Posterior vena cava (tissue), 2 donors: Measurements from ENCODE around the gene EVX1. TPM values are rescaled to one million over a fixed set of nuclear protein-coding genes. Genes with fewer than 3 reads are reported as not detected.

Experiments
- DNase-seq: peaks from one replicate; pipeline ENCODE4 v3.0.0-alpha.2; 2020; ENCODE audit warnings: low spot score
- intact Hi-C, 2 donors: fragments of 100-400 bp; cut with DNase I; formaldehyde crosslinking; loops; one replicate each; pipeline versions ENCODE4 v1.14.1 to v1.14.2; 2022 to 2023
- total RNA-seq, 2 donors: library from RNA; stranded (reverse); fragmentation: NEBNext Ultra II Directional; extraction: Animal tissue kit (Norgen Biotek cat#: 25700); gene quantifications; one replicate each; pipeline ENCODE4 v1.2.1, GENCODE V29; 2021
- donor health status: DM: yes; HTN: yes; CAD: no.
- donor health status: DM: yes; HTN: yes; CAD: no.

Gene EVX1
- total RNA-seq, 2 donors from 2014 or later: not detected

- no peak for DNase-seq
- intact Hi-C loops: loop anchor here in 1 of 2 donors (10.0 kb wide), 1 partner anchor 371 kb away; no protein-coding TSS in a partner anchor
Measured at GRCh38 chr7:27203365-27203953, 39.1 kb upstream of the EVX1 start.

- intact Hi-C loops: loop anchor here in 1 of 2 donors (10.0 kb wide), 1 partner anchor 371 kb away; no protein-coding TSS in a partner anchor
Measured at GRCh38 chr7:27203964-27204594, 38.5 kb upstream of the EVX1 start.

GRCh38 chr7:27204851-27205322, 37.7 kb upstream of the EVX1 start:
- peak; percentile 80 for DNase-seq
- intact Hi-C loops: loop anchor here in 1 of 2 donors (10.0 kb wide), 1 partner anchor 370 kb away; no protein-coding TSS in a partner anchor

More at GRCh38 chr7:27203964-27204594, 38.5 kb upstream of the EVX1 start:
- DNase-seq: no peak

GRCh38 chr7:27205325-27206280, 37.0 kb upstream of the EVX1 start:
- peak; percentile 61 for DNase-seq
- intact Hi-C loops: loop anchor here in 1 of 2 donors (10.0 kb wide), 1 partner anchor 369 kb away; no protein-coding TSS in a partner anchor

- intact Hi-C loops: loop anchor here in 1 of 2 donors (10.0 kb wide), 1 partner anchor 367 kb away; no protein-coding TSS in a partner anchor
- no peak for DNase-seq
Measured at GRCh38 chr7:27207348-27207985, 35.1 kb upstream of the EVX1 start.

- intact Hi-C loops: loop anchor here in 1 of 2 donors (10.0 kb wide), 1 partner anchor 366 kb away; no protein-coding TSS in a partner anchor
- DNase-seq: no peak
Measured at GRCh38 chr7:27208998-27209397, 33.6 kb upstream of the EVX1 start.

GRCh38 chr7:27209933-27210440, 32.6 kb upstream of the EVX1 start:
- intact Hi-C loops: loop anchor here (5.0 to 10.0 kb wide), 3 partner anchors 365 to 555 kb away; no protein-coding TSS in a partner anchor
- peak; percentile 68 for DNase-seq

GRCh38 chr7:27210441-27211083, 32.0 kb upstream of the EVX1 start:
- intact Hi-C loops: loop anchor here (5.0 to 10.0 kb wide), 2 partner anchors 367 to 554 kb away; no protein-coding TSS in a partner anchor
- DNase-seq: peak; percentile 84

- intact Hi-C loops: loop anchor here (5.0 to 10.0 kb wide), 2 partner anchors 366 to 554 kb away; no protein-coding TSS in a partner anchor
- DNase-seq: no peak
Measured at GRCh38 chr7:27211084-27211446, 31.5 kb upstream of the EVX1 start.

- intact Hi-C loops: loop anchor here (5.0 to 10.0 kb wide), 2 partner anchors 366 to 553 kb away; no protein-coding TSS in a partner anchor
- DNase-seq: no peak
Measured at GRCh38 chr7:27211764-27212204, 30.8 kb upstream of the EVX1 start.

GRCh38 chr7:27212497-27213432, 29.8 kb upstream of the EVX1 start:
- intact Hi-C loops: loop anchor here (5.0 to 10.0 kb wide), 2 partner anchors 365 to 552 kb away; no protein-coding TSS in a partner anchor

GRCh38 chr7:27213433-27214238, 29.0 kb upstream of the EVX1 start:
- intact Hi-C loops: loop anchor here (5.0 to 10.0 kb wide), 2 partner anchors 364 to 551 kb away; no protein-coding TSS in a partner anchor
- DNase-seq: peak; percentile 77

More at GRCh38 chr7:27212497-27213432, 29.8 kb upstream of the EVX1 start:
- DNase-seq: peak; percentile 73

GRCh38 chr7:27214239-27214950, 28.2 kb upstream of the EVX1 start:
- no peak for DNase-seq
- intact Hi-C loops: loop anchor here (5.0 to 10.0 kb wide), 2 partner anchors 363 to 550 kb away; no protein-coding TSS in a partner anchor

GRCh38 chr7:27215356-27215755, 27.2 kb upstream of the EVX1 start:
- intact Hi-C loops: loop anchor here in 1 of 2 donors (10.0 kb wide), 1 partner anchor 549 kb away; no protein-coding TSS in a partner anchor
- DNase-seq: no peak

GRCh38 chr7:27217951-27218350, 24.7 kb upstream of the EVX1 start:
- intact Hi-C loops: loop anchor here in 1 of 2 donors (10.0 kb wide), 1 partner anchor 547 kb away; no protein-coding TSS in a partner anchor
- no peak for DNase-seq
